HepG2 (cell line): ENCODE measurements around the gene FAM110A. TPM values are rescaled to one million over a fixed set of nuclear protein-coding genes. Genes with fewer than 3 reads are reported as not detected.
A peak's percentile ranks its signal among the peaks of the same experiment; 100 is the strongest.

Source experiments
- ARID4A ChIP-seq: sonication (generic); formaldehyde crosslinking; IDR thresholded peaks from 2 replicates; pipeline ENCODE4 v1.5.0; 2020; ENCODE audit warnings: mild to moderate bottlenecking, missing genetic modification reagents, borderline replicate concordance
- ATAD3A ChIP-seq: sonication (generic); formaldehyde crosslinking; IDR thresholded peaks from 2 replicates; pipeline ENCODE4 v1.4.0; 2020; ENCODE audit warnings: missing genetic modification reagents
- CHD2 ChIP-seq: IDR thresholded peaks from 2 replicates; pipeline ENCODE4 v1.6.1; 2011; ENCODE audit warnings: low read depth, low read length, improper control_type of control experiment
- ELK4 ChIP-seq: sonication (generic); formaldehyde crosslinking; IDR thresholded peaks from 2 replicates; pipeline ENCODE4 v1.9.0; 2021; ENCODE audit warnings: missing genetic modification reagents, borderline replicate concordance
- ERF ChIP-seq: IDR thresholded peaks from 2 replicates; pipeline ENCODE4 v1.6.1; 2018; ENCODE audit warnings: missing biosample characterization, missing genetic modification reagents
- HMGA1 ChIP-seq: sonication (generic); formaldehyde crosslinking; conservative IDR thresholded peaks from 2 replicates; pipeline ENCODE4 v1.4.0; 2020; ENCODE audit warnings: missing genetic modification reagents
- IKZF5 ChIP-seq: IDR thresholded peaks from 2 replicates; pipeline ENCODE4 v1.6.1; 2018; ENCODE audit warnings: missing genetic modification reagents, mild to moderate bottlenecking, missing compliant biosample characterization
- MXI1 ChIP-seq: IDR thresholded peaks from 3 replicates; pipeline ENCODE4 v1.6.1; 2012; ENCODE audit warnings: low read depth, low read length, inconsistent platforms, borderline replicate concordance
- MYC ChIP-seq: sonication (generic); formaldehyde crosslinking; IDR thresholded peaks from 2 replicates; pipeline ENCODE4 v1.9.0; 2021; ENCODE audit warnings: missing genetic modification reagents, borderline replicate concordance
- NAIF1 ChIP-seq: sonication (generic); formaldehyde crosslinking; IDR thresholded peaks from 2 replicates; pipeline ENCODE4 v1.5.0; 2020; ENCODE audit warnings: mild to moderate bottlenecking, missing genetic modification reagents, borderline replicate concordance
- NFIB ChIP-seq: sonication (generic); formaldehyde crosslinking; IDR thresholded peaks from 2 replicates; pipeline ENCODE4 v1.9.0; 2021; ENCODE audit warnings: missing genetic modification reagents, mild to moderate bottlenecking, borderline replicate concordance
- PCBP1 ChIP-seq: fragments of 200-400 bp; formaldehyde crosslinking; IDR thresholded peaks from 2 replicates; pipeline ENCODE4 v1.6.1; 2017; ENCODE audit warnings: mild to moderate bottlenecking, low read depth, low read length, borderline replicate concordance
- RFXANK ChIP-seq: IDR thresholded peaks from 2 replicates; pipeline ENCODE4 v1.6.1; 2016
- SATB2 ChIP-seq: sonication (generic); formaldehyde crosslinking; IDR thresholded peaks from 2 replicates; pipeline ENCODE4 v1.5.0; 2020; ENCODE audit warnings: missing genetic modification reagents
- SRSF9 ChIP-seq: fragments of 200-400 bp; formaldehyde crosslinking; IDR thresholded peaks from 2 replicates; pipeline ENCODE4 v1.6.1; 2018; ENCODE audit warnings: borderline replicate concordance, mild to moderate bottlenecking, low read depth, low read length; ENCODE audit not compliant: insufficient read depth, poor library complexity, severe bottlenecking
- SSRP1 ChIP-seq: IDR thresholded peaks from 2 replicates; pipeline ENCODE4 v1.6.1; 2016; ENCODE audit warnings: control low read depth
- THAP7 ChIP-seq: sonication (generic); formaldehyde crosslinking; IDR thresholded peaks from 2 replicates; pipeline ENCODE4 v1.8.1; 2023; ENCODE audit warnings: mild to moderate bottlenecking, missing genetic modification reagents
- ZNF207 ChIP-seq: fragments of 450-650 bp; IDR thresholded peaks from 2 replicates; pipeline ENCODE4 v1.6.1; 2016; ENCODE audit warnings: antibody characterized with exemption, borderline replicate concordance
- ZNF263 ChIP-seq: sonication (generic); formaldehyde crosslinking; IDR thresholded peaks from 2 replicates; pipeline ENCODE4 v1.4.0; 2020; ENCODE audit warnings: missing genetic modification reagents
- ZNF326 ChIP-seq: sonication (generic); formaldehyde crosslinking; IDR thresholded peaks from 2 replicates; pipeline ENCODE4 v1.4.0; 2020; ENCODE audit warnings: missing genetic modification reagents, borderline replicate concordance
- ZNF34 ChIP-seq: sonication (generic); formaldehyde crosslinking; IDR thresholded peaks from 2 replicates; pipeline ENCODE4 v1.4.0; 2020; ENCODE audit warnings: mild to moderate bottlenecking, missing genetic modification reagents, borderline replicate concordance
- ZNF670 ChIP-seq: sonication (generic); formaldehyde crosslinking; IDR thresholded peaks from 2 replicates; pipeline ENCODE4 v1.8.0; 2022; ENCODE audit warnings: mild to moderate bottlenecking, missing genetic modification reagents, borderline replicate concordance
- ZNF788 ChIP-seq: sonication (generic); formaldehyde crosslinking; IDR thresholded peaks from 2 replicates; pipeline ENCODE4 v1.5.0; 2020; ENCODE audit warnings: mild to moderate bottlenecking, missing genetic modification reagents, borderline replicate concordance
- ZSCAN22 ChIP-seq: sonication (generic); formaldehyde crosslinking; IDR thresholded peaks from 2 replicates; pipeline ENCODE4 v1.4.0; 2020; ENCODE audit warnings: mild to moderate bottlenecking, missing genetic modification reagents
- polyA plus RNA-seq, 8 experiments: library from polyadenylated mRNA; depleted of rRNA in 3 of 8; stranded (reverse) in 7 of 8; unstranded in 1 of 8; fragments of >200 nt; fragmentation: Illumina TruSeq in 4 of 8; extraction: Trizol in 4 of 8; gene quantifications; 2 replicates each; pipeline versions ENCODE4 v1.2.1 to v1.2.3, GENCODE V29; 2011 to 2016; ENCODE audit warnings: low read depth in 4 of 8, missing spikeins in 1 of 8, mixed read lengths in 1 of 8; ENCODE audit not compliant: insufficient read depth in 1 of 8
- total RNA-seq, 5 experiments: library from RNA; depleted of rRNA; stranded (reverse); fragments of >200 nt; fragmentation: Illumina TruSeq; extraction: Trizol; gene quantifications; 2 replicates each; pipeline ENCODE4 v1.2.3, GENCODE V29; 2016; ENCODE audit warnings: low read depth in 1 of 5

The FAM110A gene
- total and polyA plus RNA-seq, 2 of the 13 experiments (the other 11 are each of a cell fraction or from before 2014, with no cell fraction given): 1.9 TPM

GRCh38 chr20:833450-834150, at the start of gene FAM110A (continued):
- TF ChIP-seq ZNF788 (peak; percentile 83; the same call in 1 of the 2 replicates), MXI1 (peak; percentile 96; the same call in 2 of the 3 replicates), ATAD3A (no peak), ZNF326 (CRISPR knock-in tag) (no peak), IKZF5 (CRISPR knock-in tag) (no peak; the same call in none of the 2 replicates), ELK4 (CRISPR knock-in tag) (0 out of 2 replicates have a peak, but pooled peaks have one; percentile 12), NAIF1 (CRISPR knock-in tag) (no peak), ERF (CRISPR knock-in tag) (peak; percentile 88), RFXANK (CRISPR knock-in tag) (no peak), ARID4A (CRISPR knock-in tag) (peak; percentile 98), PCBP1 (peak; percentile 98; the same call in 1 of the 2 replicates), SRSF9 (no peak), ZNF670 (CRISPR knock-in tag) (no peak), CHD2 (no peak), SSRP1 (CRISPR knock-in tag) (no peak), SATB2 (CRISPR knock-in tag) (no peak), ZSCAN22 (no peak), THAP7 (CRISPR knock-in tag) (peak; percentile 90; the same call in 1 of the 2 replicates), MYC (CRISPR knock-in tag) (peak; percentile 89), HMGA1 (CRISPR knock-in tag) (no peak), ZNF207 (no peak), ZNF34 (CRISPR knock-in tag) (no peak), NFIB (CRISPR knock-in tag) (no peak), ZNF263 (CRISPR knock-in tag) (peak; percentile 86)
